SKM-1 (cell line): Measurements from ENCODE around the gene RGS6.

Experiments
- DNase-seq: peaks from one replicate; lab custom pipeline; 2025; ENCODE audit not compliant: unreplicated experiment; lab: John Stamatoyannopoulos, UW

Gene RGS6

DNA sequence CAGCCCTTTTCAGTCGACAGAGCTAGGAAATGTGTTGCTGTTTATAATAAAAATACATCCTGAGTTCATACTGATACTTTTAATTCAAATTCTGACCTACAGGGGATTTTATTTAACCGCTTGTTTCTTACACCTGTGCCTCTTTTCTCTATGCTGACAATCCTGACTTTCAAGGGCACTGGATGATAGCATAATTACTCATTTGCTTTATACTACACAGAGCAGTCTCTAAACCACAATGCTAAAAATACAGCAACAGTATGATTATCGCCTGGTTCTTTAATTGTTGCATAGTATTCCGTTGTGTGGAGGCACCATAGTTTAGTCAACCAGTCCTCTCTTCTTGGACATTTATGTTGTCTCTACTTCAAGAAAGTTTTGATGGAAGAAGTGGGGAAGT is 588.8 kb downstream of the RGS6 start:
- DNase-seq = no peak

- no peak for DNase-seq
Measured at GRCh38 chr14:72521968-72522741, 589.9 kb downstream of the RGS6 start.

GRCh38 chr14:72522847-72523246 is 590.6 kb downstream of the RGS6 start:
- DNase-seq = no peak

- DNase-seq = no peak
Measured at GRCh38 chr14:72523424-72524294, 591.4 kb downstream of the RGS6 start.

DNA sequence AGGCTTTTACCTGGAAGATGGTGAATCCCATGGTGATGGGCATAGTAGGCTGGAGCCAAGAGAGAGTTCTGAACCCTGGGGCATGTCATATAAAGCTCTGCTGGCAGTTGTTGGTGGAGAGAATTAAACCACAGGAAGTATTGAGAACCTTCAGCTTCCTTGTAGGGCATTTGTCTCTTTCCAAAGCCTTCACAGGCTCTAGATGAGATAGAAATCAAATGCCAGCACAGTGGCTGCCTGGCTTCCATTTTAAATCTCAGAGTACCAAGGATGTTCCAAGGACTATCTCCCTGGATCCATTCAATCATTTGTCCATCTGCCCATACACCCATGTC is 592.0 kb downstream of the RGS6 start:
- no peak for DNase-seq

GRCh38 chr14:72525087-72525915 is 593.1 kb downstream of the RGS6 start:
- DNase-seq = no peak

GRCh38 chr14:72527591-72527990 is 595.4 kb downstream of the RGS6 start:
- no peak for DNase-seq

GRCh38 chr14:72528059-72528862 is 596.0 kb downstream of the RGS6 start:
- no peak for DNase-seq

- DNase-seq = no peak
Measured at GRCh38 chr14:72528863-72529175, 596.6 kb downstream of the RGS6 start.

GRCh38 chr14:72532686-72533454 is 600.6 kb downstream of the RGS6 start:
- no peak for DNase-seq

DNA sequence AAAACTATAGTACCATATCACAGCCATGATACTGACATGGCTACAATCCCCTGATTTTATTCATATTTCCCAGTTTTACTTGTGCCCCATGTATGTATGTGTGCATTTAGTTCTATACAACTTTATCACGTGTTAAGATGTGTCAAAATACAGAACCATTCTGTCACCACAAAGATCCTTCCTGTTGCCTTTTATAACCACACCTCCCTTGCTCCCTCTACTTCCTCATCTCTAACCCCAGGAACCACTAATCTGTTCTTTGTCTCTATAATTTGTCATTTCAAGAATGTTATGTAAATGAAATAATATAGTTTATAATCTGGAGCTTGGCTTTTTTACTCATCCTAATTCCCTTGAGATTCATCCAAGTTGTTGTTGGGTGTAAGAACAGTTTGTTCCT is 603.3 kb downstream of the RGS6 start:
- DNase-seq = peak; percentile 49

- DNase-seq = no peak
Measured at GRCh38 chr14:72538387-72538786, 606.2 kb downstream of the RGS6 start.

- no peak for DNase-seq
Measured at GRCh38 chr14:72539661-72540315, 607.6 kb downstream of the RGS6 start.

- DNase-seq = no peak
Measured at GRCh38 chr14:72540836-72541235, 608.6 kb downstream of the RGS6 start.

DNA sequence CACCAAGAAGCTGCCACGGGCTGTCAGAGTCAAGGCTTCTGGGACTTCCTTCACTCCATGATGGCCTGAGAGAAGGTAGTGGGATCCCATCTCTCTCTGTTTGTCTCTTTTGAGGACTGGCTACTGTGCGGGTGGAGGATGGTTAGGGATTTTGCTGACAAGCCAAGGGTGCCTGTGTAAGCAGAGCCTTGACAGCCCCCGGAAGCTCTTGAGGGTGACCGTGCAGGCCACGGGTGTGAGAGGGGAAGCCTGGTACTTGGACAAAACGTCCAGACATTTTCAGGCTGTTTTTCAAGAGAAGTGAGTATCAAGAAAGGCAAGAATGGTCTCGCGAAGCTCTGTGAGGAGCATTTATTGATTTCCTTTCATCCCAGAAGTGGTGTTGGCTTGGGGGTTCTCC is 609.3 kb downstream of the RGS6 start:
- no peak for DNase-seq

DNA sequence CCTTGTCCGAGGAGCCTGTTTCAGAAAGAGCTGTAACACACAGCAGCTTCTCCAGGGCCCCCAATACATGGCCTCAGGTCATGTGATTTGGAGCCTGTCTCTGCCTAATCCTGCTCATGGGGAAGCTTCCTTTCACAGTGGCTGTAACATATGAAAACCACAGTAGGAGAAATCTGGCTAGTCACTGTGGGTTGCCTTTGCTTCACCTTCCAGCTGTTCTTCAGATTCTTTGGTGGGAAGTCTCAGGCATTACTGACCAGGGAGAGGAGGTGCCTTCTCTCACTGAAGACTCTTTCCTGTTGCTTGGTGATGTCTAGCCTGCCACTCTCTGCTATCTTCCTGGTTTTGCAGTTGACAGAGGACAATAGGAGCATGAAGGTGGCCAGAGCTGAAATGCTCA is 611.1 kb downstream of the RGS6 start:
- no peak for DNase-seq

- no peak for DNase-seq
Measured at GRCh38 chr14:72544615-72545387, 612.6 kb downstream of the RGS6 start.

DNA sequence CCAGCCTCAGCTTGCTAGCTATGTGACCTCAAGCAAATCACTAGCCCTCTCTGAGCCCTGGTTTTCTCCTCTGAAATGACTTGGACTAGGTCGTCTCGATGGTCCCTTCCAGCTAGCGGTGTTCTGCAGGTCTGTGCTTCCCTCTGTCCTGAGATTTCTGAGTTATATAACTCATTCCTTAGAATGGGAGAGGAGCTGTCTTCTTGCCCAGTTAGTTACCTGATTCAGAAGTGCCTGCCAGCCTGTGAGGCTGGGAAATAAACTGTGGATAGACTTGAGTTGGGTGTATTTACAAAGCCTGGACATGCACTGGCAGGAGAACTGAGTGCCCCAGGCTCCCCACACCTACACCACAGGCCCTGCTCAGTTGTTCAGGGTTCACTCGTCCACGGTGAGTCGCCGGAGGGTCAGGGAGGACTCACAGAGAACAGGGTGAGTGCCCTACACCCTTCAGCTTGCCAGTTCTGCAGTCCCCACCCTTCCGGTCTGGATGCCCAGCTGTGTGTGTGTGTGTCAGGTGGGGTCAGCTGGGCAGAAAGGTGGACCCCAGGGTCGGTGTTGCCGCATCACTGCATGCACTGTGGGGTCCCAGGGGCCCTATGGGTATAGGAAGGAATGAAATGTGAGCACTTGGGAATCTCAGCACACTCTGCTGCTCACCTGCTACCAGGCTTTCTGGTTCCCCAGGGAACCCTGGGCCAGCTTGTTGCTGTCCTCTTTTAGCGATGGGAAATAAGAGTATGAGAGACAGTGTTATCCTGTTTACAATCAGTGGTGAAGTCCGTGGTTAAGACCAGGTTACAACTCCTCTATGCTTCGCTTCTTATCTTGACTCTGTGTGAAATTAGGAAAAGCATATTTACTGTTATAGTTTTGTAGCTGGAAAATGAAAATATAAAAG is 613.4 kb downstream of the RGS6 start:
- DNase-seq = no peak
